NCI-H526 (cell line): ENCODE data around the gene FIP1L1.

ENCODE experiments used
- DNase-seq, 2 experiments: peaks; one replicate each; lab custom pipeline; 2025; lab: John Stamatoyannopoulos, UW

The FIP1L1 gene

GRCh38 chr4:53476232-53477037, 99.0 kb downstream of the FIP1L1 start:
- DNase-seq: no peak

GRCh38 chr4:53477038-53477565, 99.7 kb downstream of the FIP1L1 start:
- DNase-seq: no peak

- peak in 1 of 2 experiments; percentile 9 for DNase-seq
Measured at GRCh38 chr4:53477636-53478035, 100.2 kb downstream of the FIP1L1 start.

- peak; percentile 37 to 72 for DNase-seq
Measured at GRCh38 chr4:53478671-53479456, 101.4 kb downstream of the FIP1L1 start.

- DNase-seq: no peak
Measured at GRCh38 chr4:53479736-53480525, 102.5 kb downstream of the FIP1L1 start.

GRCh38 chr4:53480909-53481308, 103.5 kb downstream of the FIP1L1 start:
- DNase-seq: no peak

GRCh38 chr4:53481586-53481985, 104.1 kb downstream of the FIP1L1 start:
- DNase-seq: no peak

- DNase-seq: no peak
Measured at GRCh38 chr4:53483250-53483649, 105.8 kb downstream of the FIP1L1 start.

- DNase-seq: no peak
Measured at GRCh38 chr4:53484911-53485657, 107.6 kb downstream of the FIP1L1 start.

GRCh38 chr4:53485658-53486040, 108.2 kb downstream of the FIP1L1 start:
- no peak for DNase-seq

GRCh38 chr4:53487766-53488165, 110.3 kb downstream of the FIP1L1 start:
- no peak for DNase-seq

- no peak for DNase-seq
Measured at GRCh38 chr4:53489279-53489889, 111.9 kb downstream of the FIP1L1 start.

- no peak for DNase-seq
Measured at GRCh38 chr4:53490161-53490956, 112.9 kb downstream of the FIP1L1 start.

GRCh38 chr4:53490965-53491622, 113.7 kb downstream of the FIP1L1 start:
- peak in 1 of 2 experiments; percentile 24 for DNase-seq

- no peak for DNase-seq
Measured at GRCh38 chr4:53494851-53495250, 117.4 kb downstream of the FIP1L1 start.

GRCh38 chr4:53497487-53498244, 120.2 kb downstream of the FIP1L1 start:
- no peak for DNase-seq

GRCh38 chr4:53498706-53499105, 121.3 kb downstream of the FIP1L1 start:
- DNase-seq: no peak

- DNase-seq: no peak
Measured at GRCh38 chr4:53499791-53500190, 122.3 kb downstream of the FIP1L1 start.

GRCh38 chr4:53500546-53500945, 123.1 kb downstream of the FIP1L1 start:
- no peak for DNase-seq
